H4 (cell line): Measurements from ENCODE around the gene GSTO1. TPM values are rescaled to one million over a fixed set of nuclear protein-coding genes. Genes with fewer than 3 reads are reported as not detected.
"Not testable (repeated sequence)": the region's sequence is repeated elsewhere in the genome, so short reads cannot be mapped to it uniquely, and the experiment has no call there.

ENCODE experiments used
- DNase-seq: peaks from one replicate; pipeline ENCODE4 v3.0.0-alpha.2; 2015; ENCODE audit warnings: low spot score
- total RNA-seq: library from RNA; depleted of rRNA; stranded (reverse); fragments of >200 nt; shearing (Covaris generic); gene quantifications from 2 replicates; pipeline ENCODE4 v1.2.3, GENCODE V29; 2014; rRNA removed

GSTO1 gene
- 171 and 239 TPM in 2 replicates for total RNA-seq

DNA sequence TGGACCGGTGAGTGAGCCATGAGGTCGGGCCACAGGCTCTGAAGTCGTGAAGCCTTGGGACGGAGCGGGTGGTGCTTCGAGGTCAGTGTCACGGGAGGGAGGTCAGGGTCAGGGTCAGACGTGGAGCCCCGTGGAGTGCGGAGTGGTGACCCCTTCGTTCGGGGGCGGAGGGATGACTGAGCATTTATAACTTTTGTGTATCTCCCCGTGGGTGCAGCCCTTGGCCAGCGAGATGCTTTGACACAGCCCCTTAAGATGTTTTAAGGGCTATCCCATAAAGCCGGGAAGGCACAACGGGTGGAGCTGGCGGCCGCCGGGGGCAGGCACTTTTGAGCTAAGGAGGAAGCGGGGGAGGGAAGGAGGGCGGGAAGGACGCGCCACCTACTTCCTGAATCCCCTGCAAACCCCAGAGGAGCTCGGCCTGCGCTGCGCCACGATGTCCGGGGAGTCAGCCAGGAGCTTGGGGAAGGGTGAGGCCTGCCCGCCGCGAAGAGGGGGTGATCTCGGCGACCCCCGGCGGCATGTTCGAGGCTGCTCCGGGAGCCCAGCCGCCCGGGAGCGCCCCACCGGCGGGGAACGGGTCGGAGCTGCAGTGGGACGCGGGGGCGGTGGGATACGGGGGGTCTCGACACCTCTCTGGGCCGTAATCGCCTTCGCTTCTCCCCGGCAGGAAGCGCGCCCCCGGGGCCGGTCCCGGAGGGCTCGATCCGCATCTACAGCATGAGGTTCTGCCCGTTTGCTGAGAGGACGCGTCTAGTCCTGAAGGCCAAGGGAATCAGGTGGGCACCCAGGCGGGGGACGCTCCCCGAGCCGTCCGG lies at the start of gene GSTO1:
TSS of gene GSTO1 (plus strand) at position 400 of the 818 bp plus-strand sequence. CDS start at position 437, 37 bp downstream.
- DNase-seq, result peak; percentile 61

DNA sequence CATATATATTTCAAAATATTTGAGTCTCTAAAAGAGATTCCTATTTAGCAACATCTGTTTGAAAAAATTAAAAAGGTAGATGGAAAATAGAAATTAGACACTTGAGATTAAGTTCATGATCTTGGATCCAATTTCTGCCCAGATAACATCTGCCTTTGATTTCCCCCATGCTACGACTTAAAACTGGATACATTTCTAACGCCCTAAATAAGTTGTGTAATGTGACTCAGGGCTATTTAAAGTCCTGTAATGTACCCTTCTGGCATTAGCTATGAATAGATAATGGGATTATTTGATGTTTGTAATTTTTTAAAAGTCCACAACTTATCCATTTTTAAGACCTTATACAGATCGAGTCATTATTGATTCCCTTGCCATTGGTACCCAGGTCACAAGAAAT lies 46.0 kb upstream of the GSTO1 start:
- no peak for DNase-seq

DNA sequence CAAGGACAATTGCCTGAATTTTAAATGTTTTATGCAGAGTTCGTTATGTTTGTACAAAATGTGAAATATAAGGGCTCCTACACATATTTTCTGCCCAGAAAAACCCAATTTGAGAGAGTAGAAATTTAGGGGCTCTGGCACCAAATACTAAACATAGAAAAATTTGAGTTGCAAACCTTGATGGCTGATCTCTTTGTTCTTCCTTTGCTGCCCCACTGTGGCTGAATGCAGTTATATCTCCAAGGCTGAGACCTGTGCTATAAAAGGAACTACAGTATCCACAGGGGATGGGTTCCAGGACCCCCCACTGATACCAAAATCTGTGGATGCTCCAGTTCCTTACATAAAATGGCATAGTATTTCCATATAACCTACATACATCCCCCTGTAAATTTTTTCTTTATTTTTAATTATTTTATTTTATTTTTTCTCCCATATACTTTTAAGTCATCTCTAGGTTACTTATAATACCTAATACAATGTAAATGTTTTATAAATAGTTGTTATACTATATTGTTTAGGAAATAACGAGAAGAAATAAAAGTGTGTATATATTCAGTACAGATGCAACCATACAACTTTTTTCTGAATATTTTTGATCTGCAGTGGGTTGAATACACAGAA lies 45.0 kb upstream of the GSTO1 start:
- peak; percentile 31 for DNase-seq

- DNase-seq, result no peak
These were observed 38.1 kb upstream of the GSTO1 start for GRCh38 chr10:104216631-104217030.

- no peak for DNase-seq
These were observed 35.9 kb upstream of the GSTO1 start for GRCh38 chr10:104218751-104219150.

GRCh38 chr10:104220522-104220921 lies 34.2 kb upstream of the GSTO1 start:
- DNase-seq, result no peak

GRCh38 chr10:104223304-104223703 lies 31.4 kb upstream of the GSTO1 start:
- no peak for DNase-seq

GRCh38 chr10:104230490-104230889 lies 24.2 kb upstream of the GSTO1 start:
- no peak for DNase-seq

- DNase-seq, result peak; percentile 94
These were observed 22.7 kb upstream of the GSTO1 start, which contains the start of gene CFAP43 for GRCh38 chr10:104231784-104232612. CFAP43 (minus strand) TSS chr10:104232364; CDS start chr10:104232246, 118 bp downstream.

DNA sequence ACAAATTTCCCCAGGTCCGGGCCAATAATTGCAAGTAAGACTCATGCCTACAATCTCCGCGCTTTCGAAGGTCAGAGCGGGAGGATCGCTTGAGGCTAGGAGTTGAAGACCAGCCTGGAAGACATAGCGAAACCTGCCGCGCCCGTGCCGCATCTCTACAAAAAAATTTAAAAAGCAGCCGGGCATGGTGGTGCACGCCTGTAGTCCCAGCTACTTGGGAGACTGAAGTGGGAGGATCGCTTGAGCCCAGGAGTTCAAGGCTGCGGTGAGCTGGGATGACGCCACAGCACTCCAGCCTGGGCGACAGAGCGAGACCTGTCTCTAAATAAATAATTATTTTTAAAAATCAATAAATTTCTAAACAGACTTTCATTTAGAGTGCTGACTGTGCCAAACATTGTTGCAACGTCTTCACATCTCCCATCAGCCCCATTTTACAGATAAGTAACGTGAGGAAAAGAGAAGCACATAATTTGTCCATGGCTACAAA lies 22.0 kb upstream of the GSTO1 start:
- DNase-seq, result no peak

DNA sequence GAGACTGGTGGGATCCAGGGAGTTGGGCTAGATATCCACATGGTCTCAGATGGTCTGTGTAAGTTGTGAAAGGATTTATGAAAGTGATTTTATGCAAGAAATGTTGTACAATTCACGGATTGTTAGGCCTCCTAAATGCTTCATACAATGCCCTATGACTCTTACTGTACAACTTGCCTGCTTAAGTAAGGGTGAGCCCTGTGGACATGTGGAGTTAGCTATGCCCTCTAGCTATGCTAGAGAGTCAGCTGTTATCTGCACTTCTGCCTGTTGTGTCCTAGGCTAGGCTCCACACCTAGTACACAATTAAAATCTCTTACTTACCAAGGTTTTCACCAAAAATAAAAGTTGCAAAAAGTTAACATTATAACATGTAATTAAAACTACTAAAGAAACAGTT lies 20.9 kb upstream of the GSTO1 start:
- DNase-seq, result no peak

GRCh38 chr10:104234934-104235333 lies 19.8 kb upstream of the GSTO1 start:
- DNase-seq, result no peak

- no peak for DNase-seq
These were observed 18.9 kb upstream of the GSTO1 start for GRCh38 chr10:104235801-104236200.

DNA sequence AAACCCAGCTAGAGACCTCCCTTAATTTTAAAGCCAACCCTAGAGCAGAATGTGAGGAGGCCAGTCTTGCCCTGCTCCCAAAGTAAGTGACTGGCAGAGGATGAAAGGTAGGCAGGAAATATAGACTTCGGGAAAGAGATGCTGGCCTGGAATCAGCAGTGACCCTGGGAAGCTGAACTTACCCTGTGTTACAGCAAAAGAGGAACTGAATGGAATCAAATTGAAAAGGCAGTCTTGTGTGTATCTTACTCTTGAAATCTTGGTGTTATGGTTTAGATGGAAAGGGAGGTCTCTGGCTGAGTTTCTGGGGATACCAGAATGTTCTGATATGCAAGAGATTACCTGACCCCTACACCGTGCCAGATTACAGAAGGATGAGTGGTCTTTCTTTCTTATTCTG lies 14.6 kb upstream of the GSTO1 start:
- no peak for DNase-seq

GRCh38 chr10:104242545-104242944 lies 12.1 kb upstream of the GSTO1 start:
- no peak for DNase-seq

DNA sequence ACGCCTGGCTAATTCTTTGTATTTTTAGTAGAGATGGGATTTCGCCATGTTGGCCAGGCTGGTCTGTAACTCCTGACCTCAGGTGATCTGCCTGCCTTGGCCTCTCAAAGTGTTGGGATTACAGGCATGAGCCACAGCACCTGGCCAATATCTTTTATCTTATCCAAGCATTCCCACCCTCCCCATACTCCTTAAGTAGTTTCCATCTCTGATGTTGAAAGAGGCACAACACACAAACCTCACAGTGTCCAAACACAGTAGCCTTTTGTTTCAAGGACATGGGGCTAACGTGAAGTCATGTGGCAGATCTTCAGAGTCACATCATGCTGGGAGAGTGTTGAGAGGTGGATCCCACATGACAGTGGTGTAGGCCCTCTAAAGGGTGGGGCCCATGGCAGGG lies 11.7 kb upstream of the GSTO1 start:
- not testable (repeated sequence) for DNase-seq

GRCh38 chr10:104243512-104243911 lies 11.2 kb upstream of the GSTO1 start:
- no peak for DNase-seq

- DNase-seq, result no peak
These were observed 9.5 kb upstream of the GSTO1 start for GRCh38 chr10:104245066-104245632.

DNA sequence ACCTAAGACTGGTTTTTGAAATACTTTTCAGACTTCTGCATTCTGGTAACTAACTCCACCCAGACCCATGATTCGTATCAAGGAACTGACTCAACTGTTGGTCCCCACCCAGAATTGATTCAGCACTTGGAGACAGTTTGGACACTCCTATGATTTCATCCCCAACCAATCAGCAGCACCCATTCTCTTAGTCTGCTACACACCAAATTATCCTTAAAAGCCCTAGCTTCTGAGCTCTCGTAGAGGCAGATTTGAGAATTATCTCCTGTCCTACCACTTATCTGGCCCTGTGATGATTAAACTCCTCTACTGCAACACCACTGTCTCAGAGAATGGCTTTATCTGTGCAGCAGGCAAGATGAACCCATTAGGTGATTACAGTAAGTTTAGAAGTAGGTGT lies 7.7 kb upstream of the GSTO1 start:
- DNase-seq, result no peak

DNA sequence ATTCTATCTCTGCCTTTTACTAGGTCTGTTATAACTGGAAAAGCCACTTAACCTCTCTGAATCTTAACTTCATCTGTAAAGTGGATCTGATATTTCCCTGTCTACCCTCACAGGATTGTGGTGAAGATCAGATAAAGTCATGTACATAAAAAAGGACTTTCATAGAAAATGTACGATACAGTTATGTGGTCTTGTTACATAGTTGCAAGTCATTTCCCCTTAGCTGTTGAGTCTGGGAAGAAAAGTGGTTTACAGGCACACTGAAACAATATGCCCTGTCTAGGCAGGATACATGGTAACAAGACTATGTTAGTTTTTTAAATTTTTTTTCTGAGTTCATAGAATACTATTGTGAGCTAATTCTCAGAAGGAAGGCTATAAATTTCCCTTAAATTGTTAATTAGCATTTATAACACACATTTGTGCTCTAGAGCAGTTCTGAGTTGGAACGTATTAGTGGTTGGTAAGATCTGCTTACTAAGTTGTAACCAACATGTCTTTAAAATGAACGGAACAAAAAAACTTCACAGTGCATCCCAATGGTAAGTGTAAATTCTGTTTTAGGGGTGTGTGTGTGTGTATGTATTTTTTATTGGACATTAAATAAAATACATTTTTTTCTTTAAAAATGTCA lies 7.1 kb upstream of the GSTO1 start:
- no peak for DNase-seq

- not testable (repeated sequence) for DNase-seq
These were observed 5.8 kb upstream of the GSTO1 start for GRCh38 chr10:104248931-104249330.
